ENCODE results near the gene ZHX3. TPM values are rescaled to one million over a fixed set of nuclear protein-coding genes. Genes with fewer than 3 reads are reported as not detected.

Gene ZHX3
- total RNA-seq, 2 donors from 2014 or later, result 19.9 to 25.6 TPM

DNA sequence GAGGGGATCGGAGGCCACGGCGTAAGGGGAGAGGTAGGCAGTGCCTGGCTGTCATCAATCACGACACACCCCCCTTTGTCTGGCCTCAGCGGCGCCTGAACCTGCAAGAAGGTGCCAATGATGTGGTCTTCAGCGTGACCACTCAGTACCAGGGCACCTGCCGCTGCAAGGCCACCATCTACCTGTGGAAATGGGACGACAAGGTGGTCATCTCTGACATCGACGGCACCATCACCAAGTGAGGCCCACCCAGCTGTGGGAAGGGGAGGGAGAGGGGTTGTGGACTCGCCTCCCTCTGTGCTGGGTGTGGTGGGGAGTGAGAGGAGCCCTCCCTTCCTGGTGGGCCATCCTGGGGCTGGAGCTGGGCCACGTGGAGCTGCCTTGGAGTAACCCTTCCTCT is 39.4 kb upstream of the ZHX3 start:
- intact Hi-C loops (cut with DNase I), result no loop called here
- Histone ChIP-seq H3K36me3 (no peaks in the 10 kb centered on the region), H3K9ac (ENCODE audit: low read depth in 2 of 2, low read length in 2 of 2) (no peak overlapping the region), H3K4me3 (no peak overlapping the region), H3K9me3 (no peaks in the 10 kb centered on the region), H3K4me1 (no peaks in the 10 kb centered on the region), H3K27me3 (no peaks in the 10 kb centered on the region), H3K27ac (no peak overlapping the region)
- no peak for DNase-seq
- TF ChIP-seq CTCF (IDR thresholded peaks at IDR 0.05), result no peak

DNA sequence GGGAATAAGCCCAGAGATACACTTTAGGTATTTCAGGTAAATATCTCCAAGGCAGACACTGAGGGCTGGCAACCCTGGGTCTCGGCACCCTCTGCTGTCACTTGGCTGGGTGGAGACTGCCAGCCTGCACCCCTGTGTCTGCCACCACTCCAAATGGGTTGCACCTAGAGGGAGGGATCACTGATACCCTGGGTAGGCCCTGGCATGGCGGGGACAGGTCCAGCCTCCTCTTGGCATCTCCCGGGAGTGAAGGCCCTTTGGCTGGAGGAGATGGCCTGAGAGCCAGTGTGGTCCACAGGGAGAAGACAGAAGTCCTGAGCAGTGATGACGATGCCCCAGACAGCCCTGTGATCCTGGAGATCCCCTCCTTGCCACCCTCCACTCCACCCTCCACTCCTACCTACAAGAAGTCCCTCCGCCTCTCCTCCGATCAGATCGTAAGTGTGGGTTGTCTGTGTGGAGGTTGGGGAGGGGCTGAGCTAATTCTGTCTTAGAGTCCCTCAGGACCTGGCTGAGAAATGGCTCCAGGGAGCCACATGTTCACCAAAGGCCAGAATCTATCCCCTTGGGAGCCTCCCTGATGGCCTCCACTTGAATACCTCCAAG is 38.2 kb upstream of the ZHX3 start:
- no peaks in the 10 kb centered on the region for H3K9me3 ChIP-seq
- H3K27ac ChIP-seq, result no peak overlapping the region
- TF ChIP-seq CTCF (IDR thresholded peaks at IDR 0.05), result no peak
- no peaks in the 10 kb centered on the region for H3K36me3 ChIP-seq
- H3K4me3 ChIP-seq, result no peak overlapping the region
- no peaks in the 10 kb centered on the region for H3K4me1 ChIP-seq
- DNase-seq, result no peak
- intact Hi-C loops (cut with DNase I), result no loop called here
- H3K27me3 ChIP-seq, result no peaks in the 10 kb centered on the region
- no peak overlapping the region for H3K9ac ChIP-seq (ENCODE audit: low read depth in 2 of 2, low read length in 2 of 2)

- intact Hi-C loops (cut with DNase I), result no loop called here
- DNase-seq, result no peak
- Histone ChIP-seq H3K27ac (no peak overlapping the region), H3K36me3 (no peaks in the 10 kb centered on the region), H3K27me3 (no peaks in the 10 kb centered on the region), H3K9me3 (no peaks in the 10 kb centered on the region), H3K4me3 (no peak overlapping the region), H3K4me1 (no peaks in the 10 kb centered on the region), H3K9ac (ENCODE audit: low read depth in 2 of 2, low read length in 2 of 2) (no peak overlapping the region)
- TF ChIP-seq CTCF (IDR thresholded peaks at IDR 0.05), result no peak
These were observed 37.7 kb upstream of the ZHX3 start for GRCh38 chr20:41355192-41355591.

DNA sequence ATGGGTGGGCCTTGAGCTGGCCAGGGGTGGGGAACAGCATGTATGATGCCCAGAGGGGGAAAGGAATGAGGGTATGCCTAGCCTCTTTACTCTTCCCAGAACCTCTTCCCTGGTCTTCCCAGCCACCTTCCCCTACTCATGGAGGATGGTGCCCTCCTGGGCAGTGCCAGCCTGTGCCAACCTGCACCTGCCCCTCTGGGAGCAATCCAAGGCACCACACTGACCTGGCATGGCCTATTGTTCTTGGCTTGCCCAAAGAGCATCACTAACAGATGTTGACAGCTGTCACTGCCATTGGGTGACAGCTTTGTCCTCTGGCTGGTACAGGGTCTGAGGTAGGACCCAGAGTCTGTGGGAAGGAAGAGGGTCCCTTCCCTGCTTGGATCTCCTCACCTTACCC is 36.0 kb upstream of the ZHX3 start:
- H3K36me3 ChIP-seq, result no peaks in the 10 kb centered on the region

DNA sequence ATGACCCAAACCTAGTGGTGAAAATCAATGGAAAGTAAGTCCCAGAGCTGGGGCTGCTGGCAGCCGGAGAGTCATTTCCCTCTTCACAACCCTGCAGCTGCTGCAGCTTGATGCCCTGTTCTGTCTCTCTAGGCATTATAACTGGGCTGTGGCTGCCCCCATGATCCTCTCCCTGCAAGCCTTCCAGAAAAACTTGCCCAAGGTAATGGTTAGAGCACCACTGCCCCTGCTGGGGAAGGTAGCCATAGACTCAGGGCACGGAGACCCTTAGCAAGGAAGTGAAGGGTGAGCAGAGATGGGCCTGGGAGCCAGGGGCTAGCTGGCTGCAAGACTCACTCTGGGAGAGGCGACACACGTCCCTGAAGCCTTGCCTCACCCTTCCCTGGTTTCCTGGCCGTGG is 35.1 kb upstream of the ZHX3 start:
- DNase-seq, result no peak
- no peaks in the 10 kb centered on the region for H3K4me1 ChIP-seq
- H3K4me3 ChIP-seq, result no peak overlapping the region
- no peaks in the 10 kb centered on the region for H3K9me3 ChIP-seq
- no peaks in the 10 kb centered on the region for H3K36me3 ChIP-seq
- no peaks in the 10 kb centered on the region for H3K27me3 ChIP-seq
- TF ChIP-seq CTCF (IDR thresholded peaks at IDR 0.05), result no peak
- no peak overlapping the region for H3K9ac ChIP-seq (ENCODE audit: low read depth in 2 of 2, low read length in 2 of 2)
- H3K27ac ChIP-seq, result no peak overlapping the region
- intact Hi-C loops (cut with DNase I), result no loop called here

More for the DNA sequence above, 36.0 kb upstream of the ZHX3 start:
- intact Hi-C loops (cut with DNase I), result no loop called here
- Histone ChIP-seq H3K9ac (ENCODE audit: low read depth in 2 of 2, low read length in 2 of 2) (no peak overlapping the region), H3K4me1 (no peaks in the 10 kb centered on the region), H3K9me3 (no peaks in the 10 kb centered on the region), H3K4me3 (no peak overlapping the region), H3K27ac (no peak overlapping the region), H3K27me3 (no peaks in the 10 kb centered on the region)
- no peak for TF ChIP-seq CTCF (IDR thresholded peaks at IDR 0.05)
- no peak for DNase-seq

Data from colonic mucosa (tissue), 4 donors.